HCEC 1CT (cell line): ENCODE measurements around the gene DCAF7.
A peak's percentile ranks its signal among the peaks of the same experiment; 100 is the strongest.

Source experiments
- DNase-seq: peaks from one replicate; pipeline ENCODE4 v3.0.0-alpha.2; 2017

Gene DCAF7, protein sequence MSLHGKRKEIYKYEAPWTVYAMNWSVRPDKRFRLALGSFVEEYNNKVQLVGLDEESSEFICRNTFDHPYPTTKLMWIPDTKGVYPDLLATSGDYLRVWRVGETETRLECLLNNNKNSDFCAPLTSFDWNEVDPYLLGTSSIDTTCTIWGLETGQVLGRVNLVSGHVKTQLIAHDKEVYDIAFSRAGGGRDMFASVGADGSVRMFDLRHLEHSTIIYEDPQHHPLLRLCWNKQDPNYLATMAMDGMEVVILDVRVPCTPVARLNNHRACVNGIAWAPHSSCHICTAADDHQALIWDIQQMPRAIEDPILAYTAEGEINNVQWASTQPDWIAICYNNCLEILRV

DNA sequence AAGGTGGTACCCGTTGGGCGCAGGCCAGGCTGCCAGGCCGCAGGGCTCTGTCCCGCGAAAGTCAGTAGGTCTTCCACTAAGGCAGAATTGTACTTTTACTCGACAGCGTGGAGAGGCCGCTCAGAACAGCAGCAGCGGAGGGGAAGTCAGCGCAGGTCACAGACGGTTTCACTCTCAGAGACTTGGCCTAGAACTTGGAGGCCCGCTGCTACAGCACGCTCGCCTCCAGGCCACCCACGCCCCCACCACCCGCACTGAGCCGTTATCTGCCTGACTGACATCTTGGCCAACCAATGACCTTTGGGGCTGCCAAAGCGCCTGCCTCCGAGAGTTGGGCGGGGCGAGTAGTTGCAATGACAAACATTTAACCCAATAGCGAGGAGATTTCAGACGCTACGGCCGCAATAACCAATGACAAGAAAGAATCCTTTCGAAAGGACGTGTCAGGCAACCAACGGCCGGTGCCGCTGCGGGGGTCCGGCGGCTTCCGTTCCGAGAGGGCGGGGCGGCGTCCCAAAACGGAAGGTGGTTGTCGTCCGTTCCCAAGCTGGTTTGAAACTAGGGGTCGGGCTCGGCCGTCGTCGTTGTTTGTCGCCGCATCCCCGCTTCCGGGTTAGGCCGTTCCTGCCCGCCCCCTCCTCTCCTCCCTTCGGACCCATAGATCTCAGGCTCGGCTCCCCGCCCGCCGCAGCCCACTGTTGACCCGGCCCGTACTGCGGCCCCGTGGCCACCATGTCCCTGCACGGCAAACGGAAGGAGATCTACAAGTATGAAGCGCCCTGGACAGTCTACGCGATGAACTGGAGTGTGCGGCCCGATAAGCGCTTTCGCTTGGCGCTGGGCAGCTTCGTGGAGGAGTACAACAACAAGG, at the start of gene DCAF7:
DCAF7 (plus strand) TSS at position 532 of the 871 bp plus-strand sequence; CDS start at position 733, 201 bp downstream.
- DNase-seq: peak; percentile 100

DNA sequence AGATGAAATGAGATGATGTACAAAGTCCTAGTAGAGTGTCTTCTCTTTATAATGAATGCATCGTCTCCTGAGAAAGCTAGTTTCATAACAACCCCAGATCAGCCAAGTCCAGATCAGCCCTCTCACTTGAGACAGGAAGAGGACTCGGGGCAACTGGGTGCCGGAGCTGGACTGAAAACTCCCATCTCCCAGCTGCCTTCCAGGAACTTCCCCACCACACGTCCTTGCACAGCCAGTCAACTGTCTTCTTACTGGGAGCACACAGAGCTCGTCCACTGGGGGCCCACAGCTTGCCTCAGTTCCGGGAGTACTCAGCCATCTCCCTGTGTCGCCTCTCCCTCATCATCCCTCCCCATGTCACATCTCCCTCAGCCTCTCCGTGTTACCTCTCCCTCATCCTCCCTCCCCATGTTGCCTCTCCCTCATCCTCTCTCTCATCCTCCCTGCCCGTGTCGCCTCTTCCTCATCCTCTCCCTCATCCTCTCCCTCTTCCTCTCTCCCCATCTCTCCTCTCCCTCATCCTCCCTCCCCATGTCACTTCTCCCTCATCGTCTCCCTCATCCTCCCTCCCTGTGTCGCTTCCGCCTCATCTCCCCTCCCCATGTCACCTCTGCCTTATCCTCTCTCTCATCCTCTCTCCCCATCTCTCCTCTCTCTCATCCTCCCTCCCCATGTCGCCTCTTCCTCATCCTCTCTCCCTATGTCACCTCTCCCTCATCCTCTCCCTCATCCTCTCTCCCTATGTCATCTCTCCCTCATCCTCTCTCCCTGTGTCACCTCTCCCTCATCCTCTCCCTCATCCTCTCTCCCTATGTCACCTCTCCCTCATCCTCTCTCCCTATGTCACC, 49.5 kb upstream of the DCAF7 start:
- no peak for DNase-seq

DNA sequence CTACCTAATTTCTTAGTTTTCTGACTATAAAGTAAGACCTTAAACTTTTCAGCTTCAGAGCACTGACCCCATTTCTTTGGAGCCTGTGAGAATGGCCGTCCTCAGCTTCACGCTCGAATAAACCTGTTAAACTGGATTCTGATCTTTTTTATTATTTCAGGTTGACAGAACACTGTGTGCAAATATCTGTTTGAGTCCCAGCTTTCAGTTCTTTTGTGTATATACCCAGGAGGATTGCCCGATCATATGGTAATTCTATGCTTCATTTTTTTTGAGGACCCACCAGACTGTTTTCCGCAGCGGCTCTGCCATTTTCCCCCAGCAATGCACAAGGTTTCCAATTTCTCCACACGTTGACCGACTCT, 47.0 kb upstream of the DCAF7 start:
- DNase-seq: no peak

DNA sequence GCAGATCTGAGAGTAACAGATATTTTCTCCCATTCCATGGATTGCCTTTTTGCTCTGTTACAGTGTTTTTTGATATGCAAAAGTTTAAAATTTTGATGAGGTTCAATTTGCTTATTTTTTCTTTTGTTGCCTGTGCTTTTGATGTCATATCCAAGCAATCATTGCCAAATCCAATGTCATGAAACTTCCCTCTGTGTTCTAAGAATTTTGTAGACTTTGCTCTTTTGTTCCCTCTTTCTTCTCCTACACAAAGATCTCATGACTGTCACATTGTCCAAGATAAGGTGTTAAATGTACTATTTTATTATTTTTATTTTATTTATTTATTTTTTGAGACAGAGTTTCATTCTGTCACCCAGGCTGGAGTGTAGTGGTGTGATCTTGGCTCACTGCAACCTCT, 46.0 kb upstream of the DCAF7 start:
- DNase-seq: no peak

DNA sequence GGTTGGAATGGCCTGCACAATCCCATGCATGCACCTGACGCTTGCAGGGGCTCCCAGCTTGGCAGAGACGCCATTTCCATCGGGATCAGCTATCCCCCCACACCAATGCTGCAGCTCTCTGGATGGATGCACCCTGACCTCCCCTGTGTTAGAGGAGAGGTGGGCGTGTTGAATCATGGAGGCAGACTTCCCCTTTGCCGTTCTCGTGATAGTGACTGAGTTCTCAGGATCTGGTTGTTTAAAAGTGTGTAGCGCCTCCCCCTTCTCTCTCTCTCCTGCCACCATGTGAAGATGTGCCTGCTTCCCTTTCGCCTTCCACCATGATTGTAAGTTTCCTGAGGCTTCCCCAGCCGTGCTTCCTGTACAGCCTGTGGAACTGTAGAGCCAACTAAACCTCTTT, 44.9 kb upstream of the DCAF7 start:
- DNase-seq: no peak

DNA sequence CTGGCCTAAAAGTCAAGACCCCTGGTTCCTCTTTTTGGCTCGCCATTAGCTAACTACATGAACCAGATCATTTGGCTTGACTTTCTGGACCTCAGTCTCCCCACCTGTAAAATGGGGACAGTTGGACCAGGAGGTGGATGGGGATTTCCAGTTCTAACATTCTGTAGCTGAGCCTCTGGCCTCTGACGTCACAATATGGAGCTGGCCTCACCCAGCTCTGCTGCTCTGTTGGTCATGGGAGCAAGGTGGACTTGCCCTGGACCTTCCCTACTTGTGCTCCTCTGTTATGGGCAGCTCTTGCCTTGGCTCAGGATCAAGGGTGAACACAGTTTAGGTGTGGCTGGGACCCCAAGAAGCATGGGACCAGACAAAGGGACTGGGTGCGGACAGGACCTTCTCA, 43.6 kb upstream of the DCAF7 start:
- no peak for DNase-seq

DNA sequence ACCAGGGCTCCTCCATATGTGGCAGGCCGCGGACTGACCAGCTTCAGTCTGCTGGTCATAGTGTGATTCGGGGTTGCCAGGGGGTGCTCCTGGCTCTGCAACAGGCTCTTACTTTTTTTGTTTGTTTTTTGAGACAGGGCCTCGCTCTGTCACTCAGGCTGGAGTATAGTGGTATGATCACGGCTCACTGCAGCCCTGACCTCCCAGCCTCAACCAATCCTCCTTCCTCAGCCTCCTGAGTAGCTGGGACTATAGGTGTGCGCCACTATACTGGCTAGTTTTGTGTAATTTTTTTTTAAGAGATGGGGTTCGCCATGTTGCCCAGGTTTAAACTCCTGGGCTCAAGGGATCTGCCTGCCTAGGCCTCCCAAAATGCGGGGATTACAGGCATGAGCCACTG, 38.9 kb upstream of the DCAF7 start:
- DNase-seq: no peak

DNA sequence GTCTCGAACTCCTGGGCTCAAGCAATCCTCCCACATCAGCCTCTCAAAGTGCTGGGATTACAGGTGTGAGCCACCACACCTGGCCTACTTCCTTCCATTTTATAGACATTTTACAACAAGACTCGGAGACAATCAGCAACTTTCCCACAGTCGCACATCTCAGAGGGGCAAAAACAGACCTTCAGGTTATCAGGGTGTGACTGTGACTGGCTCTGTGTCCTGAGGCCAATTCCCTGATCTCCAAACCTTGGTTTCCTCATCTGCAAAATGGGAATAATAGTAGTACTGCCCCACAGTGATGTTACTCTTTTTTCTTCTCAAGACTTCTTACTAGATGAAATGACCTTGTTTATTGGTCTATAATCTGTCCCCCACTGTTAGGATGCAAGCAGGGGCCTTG, 37.9 kb upstream of the DCAF7 start:
- no peak for DNase-seq

DNA sequence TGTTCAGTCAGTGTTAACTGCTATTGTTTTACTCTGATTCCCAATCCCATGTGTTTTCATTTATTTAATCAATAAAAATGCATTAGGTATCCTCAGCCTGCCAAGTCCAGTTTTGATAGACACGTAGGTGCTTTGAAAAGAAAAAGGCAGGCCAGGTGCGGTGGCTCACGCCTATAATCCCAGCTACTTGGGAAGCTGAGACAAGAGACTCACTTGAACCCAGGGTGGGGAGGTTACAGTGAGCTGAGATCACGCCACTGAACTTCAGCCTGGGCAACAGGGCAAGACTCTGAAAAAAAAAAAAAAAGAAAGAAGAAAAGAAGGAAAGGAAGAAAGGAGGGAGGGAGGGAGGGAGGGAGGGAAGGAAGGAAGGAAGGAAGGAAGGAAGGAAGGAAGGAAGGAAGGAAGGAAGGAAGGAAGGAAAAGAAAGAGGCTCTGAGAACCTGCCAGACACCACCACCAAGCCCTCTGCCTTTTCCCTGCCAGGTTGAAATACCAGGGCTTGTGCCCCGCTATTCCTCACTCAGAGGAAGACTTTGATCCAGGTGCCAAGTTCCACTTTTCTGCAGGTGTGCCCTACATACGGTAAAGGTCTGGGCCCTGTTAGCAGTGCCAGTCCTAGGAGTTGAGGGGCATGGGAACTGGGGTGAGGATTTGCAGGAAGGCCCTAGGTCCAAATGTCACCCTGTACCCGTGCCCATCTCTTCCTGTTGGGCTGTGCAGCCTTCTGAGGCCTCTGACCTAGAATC, 37.2 kb upstream of the DCAF7 start:
- DNase-seq: no peak

DNA sequence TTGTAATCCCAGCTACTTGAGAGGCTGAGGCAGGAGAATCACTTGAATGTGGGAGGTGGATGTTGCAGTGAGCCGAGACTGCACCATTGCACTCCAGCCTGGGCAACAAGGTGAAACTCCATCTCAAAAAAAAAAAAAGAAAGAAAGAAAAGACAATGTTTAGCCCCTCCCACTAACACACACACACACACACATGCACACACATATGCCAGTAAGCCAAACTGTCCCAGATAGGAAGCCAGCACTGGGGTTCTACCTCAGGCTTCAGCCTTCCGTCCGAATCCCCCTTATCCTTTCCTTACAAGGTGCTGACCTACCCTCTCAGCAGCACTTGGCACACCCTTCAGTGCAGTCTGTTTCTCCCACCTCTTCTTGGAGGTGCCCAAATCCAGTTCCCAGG, 35.8 kb upstream of the DCAF7 start:
- no peak for DNase-seq

DNA sequence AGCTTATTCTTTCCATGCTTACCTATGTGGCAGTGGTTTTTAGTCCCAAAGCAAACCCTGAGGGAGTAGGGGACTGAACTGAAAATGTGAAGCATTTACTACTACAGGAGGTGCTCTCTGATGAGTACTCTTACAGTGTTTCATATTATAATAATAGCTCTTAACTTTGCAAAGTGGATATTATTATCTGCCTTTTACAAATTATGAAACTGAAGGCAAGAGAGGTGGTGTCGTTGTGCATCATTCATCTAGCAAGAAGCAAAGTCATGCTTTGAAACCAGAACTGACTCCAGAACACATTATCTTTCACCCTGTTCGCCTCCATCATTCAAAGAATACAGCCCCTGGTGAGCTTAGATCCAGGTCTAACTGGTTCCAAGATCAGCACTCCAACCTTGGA, 35.3 kb upstream of the DCAF7 start:
- no peak for DNase-seq

DNA sequence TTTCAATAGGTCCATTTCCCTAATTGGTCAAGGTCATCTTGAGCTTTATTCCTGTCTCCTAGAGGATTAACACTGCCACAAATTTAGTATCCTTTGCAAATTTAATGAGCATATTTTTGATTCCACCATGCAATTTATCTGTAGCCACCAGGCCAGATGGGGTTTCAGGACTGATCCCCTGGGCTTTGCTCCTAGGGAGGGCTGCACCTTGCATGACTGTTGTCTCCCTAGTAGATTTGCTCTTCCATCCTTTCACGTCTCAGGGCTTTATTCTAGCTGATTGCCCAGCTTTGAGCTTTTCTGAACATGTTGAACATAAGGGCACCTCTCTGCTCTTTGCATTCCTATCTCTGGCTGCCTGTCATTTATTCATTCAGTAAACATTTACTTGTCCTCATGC, 34.9 kb upstream of the DCAF7 start:
- no peak for DNase-seq

DNA sequence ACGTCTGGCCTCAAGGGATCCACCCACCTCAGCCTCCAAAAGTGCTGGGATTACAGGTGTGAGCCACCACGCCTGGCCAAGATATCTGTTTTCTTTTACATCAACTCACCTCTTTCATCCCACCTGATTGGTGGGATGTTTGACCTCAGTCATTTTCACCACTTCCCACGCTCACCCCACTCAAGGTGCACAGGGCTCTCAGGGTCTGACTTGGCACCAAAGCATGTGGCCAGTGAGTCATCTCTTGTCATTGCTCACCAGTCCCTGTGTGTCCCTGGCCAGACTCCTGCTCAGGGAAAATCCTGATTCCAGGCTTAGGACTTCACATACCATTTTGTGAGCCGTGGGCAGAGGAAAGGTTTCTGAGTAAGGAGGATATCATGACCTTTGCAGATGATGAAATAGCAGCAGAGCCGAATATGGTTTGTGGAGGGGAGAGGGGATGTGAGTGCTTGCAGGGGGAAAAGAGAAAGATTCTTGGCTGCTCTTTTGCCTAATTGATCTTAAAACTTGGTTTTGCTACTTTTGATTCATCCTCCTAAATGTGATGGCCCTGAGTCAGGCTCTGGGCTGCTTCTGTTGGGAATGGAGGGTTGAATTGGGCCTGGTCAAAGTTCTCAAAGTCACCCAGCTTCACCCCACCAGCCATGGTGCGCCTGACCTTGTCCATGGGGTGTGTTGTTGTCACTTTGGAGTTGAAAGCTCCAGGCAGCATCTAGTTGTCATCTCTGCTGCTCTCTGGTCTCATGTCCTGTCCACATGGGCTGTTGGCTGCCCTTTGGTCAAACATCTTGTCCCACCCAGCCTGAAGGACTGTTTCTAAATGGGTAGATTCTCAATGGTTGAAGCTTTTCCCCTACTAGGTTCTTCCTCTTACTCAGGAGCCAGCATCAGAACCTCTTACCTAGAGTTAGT, 33.1 kb upstream of the DCAF7 start:
- peak; percentile 68 for DNase-seq

DNA sequence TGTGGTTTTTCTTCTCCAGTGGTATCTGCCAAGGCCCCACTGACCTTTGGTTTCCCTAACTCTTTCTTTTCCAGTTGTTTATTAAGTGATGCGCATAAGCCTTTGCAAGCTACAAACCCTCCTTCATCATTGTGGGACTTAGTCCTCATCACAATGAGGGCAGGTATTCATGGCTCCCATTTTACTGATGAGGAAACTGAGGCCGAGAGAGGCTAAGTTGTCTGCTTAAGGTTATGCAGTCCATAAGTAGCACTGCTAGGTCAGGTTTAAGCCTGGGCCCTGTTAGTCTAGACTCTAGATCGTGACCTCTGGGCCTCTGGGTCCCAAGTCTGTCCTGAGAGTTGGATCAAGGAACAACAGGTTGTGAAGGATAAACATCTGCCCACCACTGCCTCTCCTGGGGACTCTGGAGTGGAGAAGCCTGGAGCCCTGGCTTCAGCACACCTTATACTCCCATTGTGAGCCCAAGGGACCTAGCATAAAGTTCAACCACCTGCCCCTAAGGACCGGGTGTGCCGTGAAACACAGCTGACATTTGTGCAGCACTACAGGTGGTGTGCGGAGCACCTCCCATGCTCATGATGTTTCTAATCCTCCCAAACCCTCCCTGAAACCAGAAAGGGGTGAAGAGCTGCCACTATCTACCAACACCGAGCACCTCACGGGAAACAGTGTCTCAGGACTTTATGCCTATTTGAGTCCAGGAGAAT, 32.3 kb upstream of the DCAF7 start:
- no peak for DNase-seq

DNA sequence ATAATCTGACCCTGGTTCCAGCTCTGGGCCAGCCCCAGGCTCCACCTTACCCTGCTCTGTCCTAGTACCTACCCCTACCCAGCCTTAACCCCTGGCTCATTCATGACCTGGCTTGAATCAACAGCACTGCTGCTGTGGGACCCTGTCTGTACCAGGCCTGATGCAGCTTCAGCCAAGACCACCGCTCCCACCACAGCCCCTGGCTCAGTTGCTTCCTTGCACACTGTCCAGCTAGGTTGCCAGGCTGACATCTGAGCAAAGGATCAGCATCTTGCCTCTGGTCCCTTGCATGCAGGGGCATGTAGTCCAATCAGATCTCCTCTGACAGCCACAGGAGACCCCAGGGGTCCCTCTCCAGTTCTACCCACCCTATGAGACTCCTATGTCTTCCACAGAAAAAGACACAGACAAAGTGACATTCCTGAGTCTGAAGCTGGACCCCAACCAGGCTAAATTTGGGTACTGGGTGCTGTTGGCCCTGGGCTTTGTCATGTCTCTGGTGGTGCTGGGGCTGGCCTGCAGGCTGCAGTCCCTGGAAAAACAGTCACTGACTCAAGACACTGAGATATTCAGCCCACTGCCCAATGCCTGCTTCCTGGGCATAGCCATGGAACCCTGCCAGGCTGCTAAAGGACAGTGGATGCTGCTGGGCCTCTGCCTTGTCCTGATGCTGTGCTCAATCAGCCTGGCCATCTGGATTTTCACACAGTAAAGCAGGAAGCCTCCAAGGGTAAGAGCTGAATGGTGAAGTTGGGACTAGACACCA, 31.0 kb upstream of the DCAF7 start:
- DNase-seq: no peak

DNA sequence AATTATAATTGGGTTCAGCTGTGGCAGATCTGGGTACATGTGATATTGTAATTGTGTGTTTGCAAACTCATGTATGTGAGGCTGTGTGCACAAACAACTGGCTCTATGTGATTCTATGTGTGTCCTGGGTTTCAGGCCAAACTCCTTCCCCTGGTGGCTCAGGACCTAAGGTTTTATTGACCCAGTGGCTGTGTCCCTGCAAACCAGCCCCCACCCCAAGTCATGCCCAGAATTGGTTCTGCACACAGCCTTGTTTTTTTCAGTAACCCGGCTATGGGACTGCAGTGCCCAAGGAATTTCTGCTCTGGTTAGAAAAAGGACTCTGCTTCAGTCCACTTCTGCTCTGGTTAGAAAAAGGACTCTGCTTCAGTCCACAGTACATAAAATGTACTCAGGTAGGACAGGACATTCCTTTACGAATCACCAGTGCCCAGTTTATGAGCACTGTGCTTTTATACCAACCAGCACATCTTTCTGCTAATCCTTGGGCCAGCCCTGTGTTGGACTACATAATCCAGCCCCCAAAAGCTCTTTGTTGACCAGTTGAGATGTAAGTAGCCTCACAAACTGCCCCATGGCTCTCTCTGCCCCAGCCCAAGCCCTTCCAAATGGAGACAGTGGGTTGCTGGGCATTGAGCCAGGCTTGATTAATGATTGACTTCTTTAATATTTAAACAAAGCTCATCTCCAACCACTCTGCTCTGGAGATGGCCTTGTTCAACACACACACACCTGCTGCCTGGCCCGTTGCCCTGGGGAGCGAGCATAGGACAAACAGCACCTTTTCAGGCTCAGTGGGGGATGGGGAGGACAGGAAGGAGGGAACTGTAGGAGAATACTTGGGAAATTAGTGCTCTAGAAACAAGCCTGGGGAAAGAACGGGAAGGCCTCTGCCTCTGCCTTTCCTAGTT, 30.1 kb upstream of the DCAF7 start:
- no peak for DNase-seq

DNA sequence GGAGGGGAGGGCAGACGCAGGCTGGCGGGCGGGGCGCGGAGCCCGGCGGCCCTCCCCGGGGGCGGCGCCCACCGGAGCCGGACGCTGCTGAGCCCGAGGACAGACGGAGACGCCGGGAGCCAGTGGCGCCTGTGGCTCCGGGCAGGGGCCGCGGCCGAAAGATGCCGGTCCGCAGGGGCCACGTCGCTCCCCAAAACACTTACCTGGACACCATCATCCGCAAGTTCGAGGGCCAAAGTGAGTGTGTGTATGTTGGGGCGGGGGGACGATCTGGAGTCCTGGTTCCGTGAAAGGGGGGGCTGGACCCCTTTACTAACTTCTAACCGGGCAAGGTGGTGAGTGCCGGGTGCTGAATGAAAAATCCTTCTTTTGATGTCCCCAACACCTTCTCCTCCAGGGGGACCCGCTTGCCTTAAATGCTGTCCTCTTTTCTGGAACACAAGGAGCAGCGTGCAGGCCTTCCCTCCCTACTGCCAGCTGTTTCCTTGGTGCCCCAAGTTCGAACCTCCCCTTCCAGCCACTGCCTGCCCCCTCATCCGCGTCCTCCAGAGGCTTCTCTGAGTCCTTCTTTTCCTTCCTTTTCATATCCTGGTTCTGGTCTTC, 26.9 kb upstream of the DCAF7 start, which contains the start of gene KCNH6:
KCNH6 (plus strand) TSS at position 106 of the 603 bp plus-strand sequence; CDS start at position 162, 56 bp downstream.
- no peak for DNase-seq

DNA sequence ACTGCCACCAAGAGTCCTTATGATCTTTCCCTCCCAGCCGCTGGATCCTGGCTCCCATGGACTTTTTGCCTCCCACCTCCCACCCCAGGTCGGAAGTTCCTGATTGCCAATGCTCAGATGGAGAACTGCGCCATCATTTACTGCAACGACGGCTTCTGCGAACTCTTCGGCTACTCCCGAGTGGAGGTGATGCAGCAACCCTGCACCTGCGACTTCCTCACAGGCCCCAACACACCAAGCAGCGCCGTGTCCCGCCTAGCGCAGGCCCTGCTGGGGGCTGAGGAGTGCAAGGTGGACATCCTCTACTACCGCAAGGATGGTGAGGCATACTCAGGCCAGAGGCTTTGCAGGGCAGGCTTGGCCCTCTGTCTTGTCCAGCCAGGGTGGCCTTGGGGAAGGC, 26.2 kb upstream of the DCAF7 start:
- no peak for DNase-seq
